Mucosa of stomach (tissue), 1 donor: ENCODE data around the gene C2orf92.
"Not testable (repeated sequence)": the region's sequence is repeated elsewhere in the genome, so short reads cannot be mapped to it uniquely, and the experiment has no call there.

Experiments used
- H3K27me3 ChIP-seq: one replicate; pipeline ENCODE4 v1.7.0; 2013; ENCODE audit warnings: mild to moderate bottlenecking, low read length; ENCODE audit not compliant: control insufficient read depth, insufficient read depth
- H3K36me3 ChIP-seq: one replicate; pipeline ENCODE4 v1.7.0; 2013; ENCODE audit warnings: low read length; ENCODE audit not compliant: control insufficient read depth, insufficient read depth
- H3K4me1 ChIP-seq: one replicate; pipeline ENCODE4 v1.7.0; 2013; ENCODE audit warnings: mild to moderate bottlenecking, low read length; ENCODE audit not compliant: control insufficient read depth, insufficient read depth
- H3K4me3 ChIP-seq: one replicate; pipeline ENCODE4 v1.7.0; 2013; ENCODE audit warnings: low read length
- H3K9ac ChIP-seq: one replicate; pipeline ENCODE4 v1.7.0; 2013; ENCODE audit warnings: mild to moderate bottlenecking, low read length, moderate library complexity
- H3K9me3 ChIP-seq: one replicate; pipeline ENCODE4 v1.7.0; 2013; ENCODE audit warnings: mild to moderate bottlenecking, low read length, moderate library complexity; ENCODE audit not compliant: control insufficient read depth
- donor health status: Pancreatic carcinoma.

C2orf92 gene

DNA sequence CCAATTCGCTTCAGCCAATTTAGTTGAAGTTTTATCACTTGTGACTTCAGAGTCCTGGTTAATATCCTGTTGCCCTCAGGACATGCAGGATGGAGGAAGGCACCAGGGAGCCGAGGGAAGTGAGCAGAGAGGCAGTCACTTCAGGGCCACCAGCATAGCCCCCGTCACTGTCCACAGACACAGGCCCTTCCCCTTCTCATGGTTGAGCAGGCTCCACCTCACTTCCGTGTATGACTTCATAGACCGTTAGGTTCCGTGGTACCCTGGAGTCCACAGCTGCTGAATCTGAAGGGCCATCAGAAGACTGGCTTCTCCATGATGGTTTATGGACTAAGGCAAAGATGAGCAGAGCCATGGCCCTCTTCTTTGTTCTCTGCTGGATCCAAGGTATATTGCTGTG lies at the start of gene C2orf92:
C2orf92 (plus strand) TSS at position 266 of the 400 bp plus-strand sequence; CDS start at position 342, 76 bp downstream.
- H3K36me3 ChIP-seq, result no peaks in the 10 kb centered on the region
- no peak within 1 kb of the TSS for H3K9ac ChIP-seq
- no peak within 1 kb of the TSS for H3K4me3 ChIP-seq
- H3K4me1 ChIP-seq, result no peaks in the 10 kb centered on the region
- H3K9me3 ChIP-seq, result no peaks in the 10 kb centered on the region
- H3K27me3 ChIP-seq, result no peaks in the 10 kb centered on the region

- not testable (repeated sequence) for H3K4me3 ChIP-seq, H3K27me3 ChIP-seq, H3K9ac ChIP-seq, H3K9me3 ChIP-seq, H3K4me1 ChIP-seq, H3K36me3 ChIP-seq
Measured at GRCh38 chr2:97620492-97620891, 49.0 kb upstream of the C2orf92 start.

GRCh38 chr2:97622976-97623375 lies 46.5 kb upstream of the C2orf92 start:
- H3K9me3 ChIP-seq, H3K36me3 ChIP-seq, H3K9ac ChIP-seq, H3K27me3 ChIP-seq, H3K4me3 ChIP-seq, H3K4me1 ChIP-seq: not testable (repeated sequence)

DNA sequence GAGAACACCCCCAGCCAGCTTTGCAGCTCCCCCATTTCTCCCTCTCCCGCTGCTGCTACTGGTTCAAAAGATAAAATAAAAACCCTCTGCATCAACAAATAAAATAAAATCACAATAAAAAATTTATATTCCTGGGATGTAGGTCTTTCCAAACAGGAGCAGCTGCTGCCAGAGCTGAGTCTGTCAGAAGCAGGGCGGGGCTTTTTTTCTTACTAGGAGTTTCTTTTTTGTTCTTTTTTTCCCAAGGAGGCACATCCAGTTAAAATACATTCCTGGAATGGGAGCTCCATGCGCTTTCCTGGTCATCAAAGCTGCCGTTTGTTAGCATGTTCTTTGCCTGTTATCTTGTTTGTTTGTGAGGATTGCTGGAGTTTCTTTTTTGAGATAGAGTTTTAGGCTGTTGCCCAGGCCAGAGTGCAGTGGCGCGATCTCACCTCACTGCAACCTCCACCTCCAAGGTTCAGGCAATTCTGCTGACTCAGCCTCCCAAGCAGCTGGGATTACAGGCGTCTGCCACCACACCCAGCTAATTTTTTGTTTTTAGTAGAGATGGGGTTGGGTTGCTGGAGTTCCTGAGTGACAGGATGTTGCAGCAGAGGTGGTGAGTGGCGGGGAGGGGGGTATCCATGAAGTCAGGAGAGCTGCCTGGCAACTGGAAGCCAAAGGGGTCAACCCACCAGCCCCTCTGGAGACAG lies 44.0 kb upstream of the C2orf92 start:
- not testable (repeated sequence) for H3K36me3 ChIP-seq, H3K4me3 ChIP-seq, H3K9me3 ChIP-seq, H3K4me1 ChIP-seq, H3K9ac ChIP-seq, H3K27me3 ChIP-seq

GRCh38 chr2:97626049-97626430 lies 43.5 kb upstream of the C2orf92 start:
- not testable (repeated sequence) for H3K27me3 ChIP-seq, H3K9me3 ChIP-seq, H3K9ac ChIP-seq, H3K4me3 ChIP-seq, H3K4me1 ChIP-seq, H3K36me3 ChIP-seq

- no peaks in the 10 kb centered on the region for H3K27me3 ChIP-seq
- H3K4me1 ChIP-seq, result peaks cover 11% of the 10 kb centered on the region
- no peak overlapping the region for H3K4me3 ChIP-seq
- no peak overlapping the region for H3K9ac ChIP-seq
- H3K36me3 ChIP-seq, result peaks cover 7% of the 10 kb centered on the region
- no peaks in the 10 kb centered on the region for H3K9me3 ChIP-seq
Measured at GRCh38 chr2:97644023-97644717, 25.3 kb upstream of the C2orf92 start.

- H3K36me3 ChIP-seq, result peaks cover 7% of the 10 kb centered on the region
- H3K9ac ChIP-seq, result peak overlapping the region; percentile 97
- no peaks in the 10 kb centered on the region for H3K27me3 ChIP-seq
- no peaks in the 10 kb centered on the region for H3K9me3 ChIP-seq
- H3K4me1 ChIP-seq, result peaks cover 11% of the 10 kb centered on the region
- H3K4me3 ChIP-seq, result peak overlapping the region; percentile 97
Measured at GRCh38 chr2:97645112-97645694, 24.3 kb upstream of the C2orf92 start.

DNA sequence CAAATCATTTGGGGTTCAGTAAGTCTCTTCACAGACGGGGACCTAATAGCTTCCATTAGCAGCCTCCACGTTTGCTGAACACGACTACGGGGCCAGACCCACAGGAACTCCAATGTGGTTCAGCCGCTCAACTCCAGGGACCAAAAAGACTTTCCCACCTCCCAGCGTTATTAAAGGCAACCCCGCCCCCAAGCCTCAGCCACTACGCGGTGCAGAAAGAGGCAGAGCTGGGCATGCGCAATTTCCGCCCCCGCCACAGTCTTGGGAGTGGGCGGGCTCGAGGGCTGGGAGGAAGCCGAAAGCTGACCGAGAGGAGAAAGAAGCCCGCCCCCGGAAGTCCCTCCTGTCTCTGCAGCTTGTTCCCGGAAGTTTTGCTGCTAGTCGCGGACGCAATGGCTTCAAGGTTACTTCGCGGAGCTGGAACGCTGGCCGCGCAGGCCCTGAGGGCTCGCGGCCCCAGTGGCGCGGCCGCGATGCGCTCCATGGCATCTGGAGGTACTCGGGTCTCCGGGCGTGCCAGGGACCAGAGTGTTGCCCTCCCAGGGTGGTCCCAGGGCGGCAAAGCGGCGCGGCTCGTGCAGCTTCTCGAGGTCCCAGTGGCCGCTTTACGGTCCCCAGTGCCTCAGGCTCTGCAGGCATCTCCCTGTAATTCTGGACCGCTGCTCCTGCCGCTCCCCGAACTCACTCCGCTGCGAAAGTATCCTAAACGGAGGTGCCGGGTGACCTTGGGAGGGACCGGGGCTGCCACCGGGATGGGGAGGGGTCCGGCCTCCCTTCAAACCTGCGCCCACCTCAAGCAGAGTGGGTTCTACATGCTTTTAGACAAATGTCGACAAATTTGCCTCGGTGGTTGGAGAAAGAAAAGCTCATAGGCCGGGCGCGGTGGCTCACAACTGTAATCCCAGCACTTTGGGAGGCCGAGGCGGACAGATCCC lies 23.6 kb upstream of the C2orf92 start, which contains the start of gene COX5B:
COX5B (plus strand) TSS at position 368 of the 935 bp plus-strand sequence; CDS start at position 393, 25 bp downstream.
- Histone ChIP-seq H3K4me1 (peaks cover 11% of the 10 kb centered on the region), H3K9me3 (no peaks in the 10 kb centered on the region), H3K36me3 (peaks cover 7% of the 10 kb centered on the region), H3K9ac (peak within 1 kb of the TSS; percentile 97), H3K27me3 (no peaks in the 10 kb centered on the region), H3K4me3 (peak within 1 kb of the TSS; percentile 97)

DNA sequence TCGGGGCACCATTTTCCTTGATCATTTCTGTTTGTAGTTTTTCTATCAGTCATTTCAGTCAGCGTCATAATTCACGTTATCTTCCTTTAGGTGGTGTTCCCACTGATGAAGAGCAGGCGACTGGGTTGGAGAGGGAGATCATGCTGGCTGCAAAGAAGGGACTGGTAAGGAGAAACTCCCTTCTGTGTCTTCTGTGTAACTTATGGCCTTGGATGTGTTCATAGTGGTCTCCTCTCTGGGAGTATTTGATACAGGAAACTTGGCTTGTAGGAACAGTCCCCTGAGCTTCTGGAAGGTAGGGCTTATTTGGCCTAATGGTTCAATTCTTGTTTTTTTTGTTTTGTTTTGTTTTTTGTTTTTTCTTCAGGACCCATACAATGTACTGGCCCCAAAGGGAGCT lies 22.5 kb upstream of the C2orf92 start:
- peaks cover 11% of the 10 kb centered on the region for H3K4me1 ChIP-seq
- H3K9ac ChIP-seq, result peak overlapping the region; percentile 97
- no peaks in the 10 kb centered on the region for H3K9me3 ChIP-seq
- peaks cover 7% of the 10 kb centered on the region for H3K36me3 ChIP-seq
- H3K4me3 ChIP-seq, result peak overlapping the region; percentile 91
- no peaks in the 10 kb centered on the region for H3K27me3 ChIP-seq

- Histone ChIP-seq H3K4me3 (no peak overlapping the region), H3K36me3 (peaks cover 8% of the 10 kb centered on the region), H3K27me3 (no peaks in the 10 kb centered on the region), H3K4me1 (peaks cover 9% of the 10 kb centered on the region), H3K9ac (no peak overlapping the region), H3K9me3 (no peaks in the 10 kb centered on the region)
Measured at GRCh38 chr2:97651114-97651513, 18.4 kb upstream of the C2orf92 start.

DNA sequence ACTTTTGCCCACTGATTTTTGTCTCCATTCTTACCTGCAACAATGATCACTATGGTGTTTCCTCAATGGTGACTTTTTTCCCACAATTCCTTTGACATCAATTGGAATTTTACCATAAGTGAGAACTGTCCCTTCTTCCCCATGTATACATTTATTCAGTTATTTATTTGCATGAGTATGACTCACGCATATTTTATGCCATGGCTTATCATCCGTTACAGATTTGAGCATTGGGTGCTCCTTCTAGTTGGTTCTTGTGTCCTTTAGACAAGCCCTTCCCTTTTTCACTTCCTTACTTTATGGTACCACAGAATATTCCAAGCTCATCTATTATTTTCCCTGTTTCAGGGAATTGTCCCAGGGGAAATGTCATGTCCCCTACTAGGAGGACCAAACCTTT lies 16.0 kb upstream of the C2orf92 start:
- H3K4me3 ChIP-seq, result no peak overlapping the region
- no peaks in the 10 kb centered on the region for H3K27me3 ChIP-seq
- H3K9me3 ChIP-seq, result no peaks in the 10 kb centered on the region
- peaks cover 4% of the 10 kb centered on the region for H3K4me1 ChIP-seq
- peaks cover 15% of the 10 kb centered on the region for H3K36me3 ChIP-seq
- H3K9ac ChIP-seq, result no peak overlapping the region
